GM12891 (cell line): ENCODE results near the gene FMOD.

ENCODE experiments used
- PAX5 ChIP-seq: IDR thresholded peaks from 2 replicates; pipeline ENCODE4 v1.6.1; 2011; ENCODE audit warnings: low read length, moderate library complexity, mild to moderate bottlenecking; ENCODE audit not compliant: insufficient read depth, severe bottlenecking
- POLR2A ChIP-seq: IDR thresholded peaks from 2 replicates; pipeline ENCODE4 v1.6.1; 2011; ENCODE audit warnings: low read depth, low read length, control low read depth
- POLR2AphosphoS5 ChIP-seq: IDR thresholded peaks from 2 replicates; pipeline ENCODE4 v1.6.1; 2011; ENCODE audit warnings: low read depth, low read length, control low read depth
- POU2F2 ChIP-seq: IDR thresholded peaks from 2 replicates; pipeline ENCODE4 v1.6.1; 2011; ENCODE audit warnings: low read depth, mild to moderate bottlenecking, control low read depth, low read length, moderate library complexity
- SPI1 ChIP-seq: IDR thresholded peaks from 2 replicates; pipeline ENCODE4 v1.6.1; 2011; ENCODE audit warnings: low read depth, low read length, control low read depth
- TAF1 ChIP-seq: IDR thresholded peaks from 2 replicates; pipeline ENCODE4 v1.6.1; 2011; ENCODE audit warnings: low read depth, low read length, control low read depth

DNA sequence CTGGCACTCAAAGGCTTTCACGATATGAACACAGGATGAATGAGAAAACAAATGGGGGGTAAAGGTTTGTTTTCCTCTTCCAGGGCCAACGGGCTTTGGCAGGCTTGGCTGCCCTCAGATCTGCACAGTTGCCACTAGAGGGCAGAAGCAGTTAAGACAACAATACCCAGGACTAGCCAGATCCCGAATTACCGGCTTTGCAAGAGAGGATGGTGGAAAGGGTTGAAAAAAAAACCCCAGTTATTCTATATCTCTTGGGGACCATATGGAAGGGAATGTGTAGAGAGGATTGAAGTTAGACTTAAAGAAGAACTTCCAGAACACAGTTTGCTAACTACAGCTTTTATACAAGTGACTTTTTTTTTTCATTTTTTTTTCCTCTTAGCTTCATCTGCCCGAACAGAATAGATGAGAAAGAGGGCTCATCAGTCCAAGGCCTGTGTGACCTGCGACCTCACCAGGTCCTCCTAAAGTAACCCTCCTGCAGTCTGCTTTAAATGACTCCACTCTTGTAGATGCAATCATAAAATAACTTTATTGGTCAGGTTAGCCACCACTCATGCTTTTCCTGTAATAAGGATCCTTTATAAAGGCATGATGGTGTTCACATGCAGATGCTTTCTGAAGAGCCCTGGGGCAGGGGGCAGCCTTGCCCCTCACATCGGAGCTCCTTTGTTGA, 10.7 kb downstream of the FMOD start:
- TF ChIP-seq TAF1 = no peak
- no peak for TF ChIP-seq POLR2A
- no peak for TF ChIP-seq POLR2AphosphoS5
- TF ChIP-seq SPI1 = no peak
- TF ChIP-seq PAX5 = peak; percentile 20
- no peak for TF ChIP-seq POU2F2
